NCI-H510A (cell line): Measurements from ENCODE around the gene MRM2.

Source experiments
- DNase-seq: peaks from one replicate; lab custom pipeline; 2025; lab: John Stamatoyannopoulos, UW

MRM2 gene

GRCh38 chr7:2222516-2222915, 19.5 kb downstream of the MRM2 start:
- no peak for DNase-seq

- DNase-seq = no peak
Observed at GRCh38 chr7:2220954-2221353, 21.1 kb downstream of the MRM2 start.

DNA sequence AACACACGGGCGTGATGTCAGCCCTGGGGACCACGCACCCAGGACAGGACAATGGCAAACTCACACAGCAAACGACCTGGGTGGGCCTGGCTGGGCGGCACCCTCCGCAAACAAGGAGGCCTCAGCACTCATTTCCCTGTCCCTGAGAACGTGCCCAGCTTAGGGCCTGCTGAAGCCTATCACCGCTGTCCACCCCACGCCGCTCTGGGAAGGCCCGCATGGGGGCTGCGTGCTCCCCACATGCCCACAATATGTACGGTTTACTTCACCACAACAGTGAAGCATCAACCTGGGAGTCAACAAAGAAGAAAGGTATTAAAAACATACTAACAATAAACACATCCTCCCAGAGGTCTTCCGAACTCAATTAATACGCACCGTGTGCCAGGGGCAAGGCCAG, 21.5 kb downstream of the MRM2 start:
- DNase-seq = no peak

DNA sequence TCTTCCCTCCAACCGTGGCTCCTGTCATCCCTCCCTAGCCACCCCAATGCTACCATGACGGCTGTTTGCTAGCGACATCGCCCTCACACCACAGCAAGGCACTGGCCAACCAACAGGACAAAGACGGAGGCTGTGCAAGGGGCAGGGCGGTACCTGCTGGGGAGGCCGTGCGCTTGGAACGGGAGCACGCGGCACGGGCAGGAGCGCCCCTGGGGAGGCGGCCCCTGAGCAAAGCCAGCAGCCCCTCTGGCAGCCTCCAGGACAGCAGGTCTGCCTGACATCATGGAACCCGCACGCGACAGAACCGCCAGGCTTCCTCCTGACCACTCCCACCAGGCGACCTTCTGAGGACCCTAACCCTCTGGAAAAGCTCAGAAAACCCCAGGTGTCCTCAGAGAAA, 22.0 kb downstream of the MRM2 start:
- DNase-seq = no peak

GRCh38 chr7:2219606-2220005, 22.4 kb downstream of the MRM2 start:
- DNase-seq = no peak

DNA sequence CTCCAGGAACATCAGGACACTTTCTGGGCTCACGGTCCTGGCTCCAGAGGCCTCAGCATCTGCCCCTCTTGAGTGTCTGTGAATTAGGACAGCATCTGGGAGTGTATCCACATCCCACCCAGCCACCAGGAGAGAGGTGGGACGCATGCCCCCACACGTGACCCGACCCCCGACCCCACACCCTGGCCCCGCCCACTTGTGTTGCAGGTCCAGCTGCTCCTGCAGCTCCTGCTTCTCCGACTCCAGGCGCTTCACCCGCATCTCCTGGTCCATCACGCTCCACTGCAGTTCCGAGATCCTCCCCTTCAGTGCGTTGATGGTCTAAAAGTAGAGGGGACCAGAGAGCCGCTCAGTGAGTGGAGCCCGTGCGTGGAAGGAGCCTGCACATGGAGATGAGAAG, 22.9 kb downstream of the MRM2 start:
- DNase-seq = no peak

GRCh38 chr7:2218444-2218785, 23.6 kb downstream of the MRM2 start:
- DNase-seq = no peak

DNA sequence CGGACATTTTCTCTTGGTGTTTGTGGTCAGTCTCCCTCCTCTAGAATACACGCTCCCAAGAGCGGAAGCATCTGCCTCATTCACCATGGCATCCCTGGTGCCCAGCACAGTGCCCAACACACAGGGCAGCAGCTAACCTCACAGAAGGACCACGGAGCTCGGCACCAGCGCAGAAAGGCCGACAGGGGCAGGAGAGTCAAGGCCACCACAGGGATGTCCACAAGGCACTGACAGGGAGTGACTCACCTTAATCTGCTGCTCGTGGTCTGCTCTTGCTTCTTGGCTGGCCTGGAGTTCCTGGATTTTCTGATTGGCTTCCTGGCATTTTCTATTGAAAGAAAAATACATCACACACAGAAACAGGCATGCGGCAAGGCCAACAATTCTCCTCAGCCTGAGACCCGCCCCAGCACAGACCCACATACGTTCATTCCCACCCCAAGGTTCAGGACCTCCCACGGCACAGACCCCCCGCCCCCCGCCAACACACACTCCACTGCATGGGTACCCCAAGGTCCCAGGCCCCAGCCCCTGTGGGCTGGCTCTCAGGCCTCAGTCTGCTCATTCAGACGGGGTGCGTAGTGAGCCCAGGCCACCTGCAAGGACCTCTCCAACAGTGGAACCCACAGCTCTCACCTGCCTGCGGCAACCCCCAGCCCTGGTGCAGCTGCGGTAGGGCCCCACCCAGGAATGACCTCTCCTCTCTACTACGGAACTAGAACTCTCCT, 24.1 kb downstream of the MRM2 start:
- DNase-seq = no peak

- DNase-seq = no peak
Observed at GRCh38 chr7:2217206-2217605, 24.8 kb downstream of the MRM2 start.

DNA sequence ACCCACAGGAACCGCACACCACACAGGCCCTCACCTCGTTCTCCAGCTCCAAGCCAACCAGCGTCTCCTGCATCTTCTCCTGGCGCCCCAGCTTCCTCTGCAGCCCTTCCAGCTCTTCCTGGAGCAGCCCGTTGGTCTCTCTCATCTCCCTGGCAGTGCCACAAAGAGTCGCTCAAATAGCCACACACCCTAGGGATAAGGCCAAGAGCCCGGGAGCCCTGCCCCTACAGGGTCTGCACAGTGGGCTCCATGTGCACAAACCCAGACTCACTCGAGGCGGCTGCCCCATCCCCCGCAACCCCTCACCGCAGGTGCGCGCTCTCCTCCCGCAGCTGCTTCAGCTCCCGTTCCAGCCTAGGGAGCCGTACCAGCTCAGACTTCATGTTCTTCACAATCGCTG, 26.2 kb downstream of the MRM2 start:
- no peak for DNase-seq

- DNase-seq = no peak
Observed at GRCh38 chr7:2214636-2215035, 27.4 kb downstream of the MRM2 start.

DNA sequence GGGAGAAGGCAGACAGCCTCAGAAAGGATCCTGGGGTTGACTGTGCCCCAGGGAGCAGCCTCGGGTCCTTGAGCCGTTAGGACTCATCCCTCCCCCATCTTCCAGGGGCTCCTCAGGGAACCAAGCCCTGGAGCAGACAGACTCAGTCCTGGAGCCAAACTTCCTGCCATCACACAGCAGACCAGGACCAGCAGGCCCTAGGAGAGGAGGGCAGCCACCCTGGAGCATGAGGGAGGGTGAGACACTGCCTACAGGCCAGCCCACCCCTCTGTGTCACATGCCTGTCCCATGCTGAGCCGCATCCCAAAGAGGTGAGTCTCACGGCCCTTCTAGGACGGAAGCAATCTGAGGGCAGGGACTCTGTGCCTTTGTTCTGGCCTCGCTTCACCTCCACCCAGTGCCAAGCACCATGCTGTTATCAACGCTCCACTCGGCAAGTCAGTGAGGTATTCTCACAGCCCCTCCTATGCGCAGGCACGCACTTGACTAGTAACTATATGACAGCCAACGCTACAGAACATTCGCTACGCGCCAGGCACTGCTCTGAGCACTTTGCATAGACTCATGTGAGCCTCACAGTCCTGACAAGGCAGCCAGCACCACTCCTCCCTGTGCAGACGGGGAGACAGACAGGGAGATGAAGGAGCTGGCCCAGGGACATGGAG, 28.3 kb downstream of the MRM2 start:
- no peak for DNase-seq

DNA sequence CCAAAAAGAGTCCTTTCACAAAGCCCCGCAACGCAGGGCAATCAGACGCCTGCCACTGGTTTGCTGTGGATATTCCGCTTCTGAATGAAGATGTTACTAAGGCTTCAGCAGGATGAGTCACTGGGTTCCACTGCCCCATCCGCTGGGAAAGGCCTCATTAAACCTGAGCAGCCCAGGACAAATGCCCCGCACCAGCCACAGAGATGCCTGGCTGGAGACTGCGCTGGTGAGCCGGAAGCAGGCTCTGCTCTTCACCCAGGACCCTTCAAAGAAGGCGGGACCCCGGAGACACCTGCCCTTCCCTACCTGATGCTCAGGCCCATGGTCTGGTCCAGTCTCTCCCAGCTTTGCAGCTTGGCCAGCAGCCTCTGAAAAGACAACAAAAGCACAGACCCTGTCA, 29.1 kb downstream of the MRM2 start:
- DNase-seq = no peak

DNA sequence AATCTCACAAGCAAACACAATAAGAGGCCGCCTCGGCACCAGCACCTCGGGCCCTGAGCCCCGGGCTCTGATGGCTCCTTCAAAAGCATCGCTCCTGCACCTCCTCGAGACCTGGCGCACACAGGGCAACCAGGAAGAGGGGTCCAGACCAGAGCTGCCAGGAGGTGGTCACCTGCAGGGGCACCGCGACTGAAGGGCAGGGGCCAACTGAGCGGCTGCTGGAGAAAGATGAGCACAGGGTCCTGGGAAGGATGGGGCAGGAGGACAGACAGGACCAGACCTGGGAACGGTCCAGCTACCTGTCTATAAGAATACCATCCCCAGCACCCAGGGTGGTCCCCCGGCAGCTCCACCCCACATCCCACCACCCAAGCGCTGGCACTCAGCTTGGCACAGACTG, 30.1 kb downstream of the MRM2 start:
- DNase-seq = no peak

DNA sequence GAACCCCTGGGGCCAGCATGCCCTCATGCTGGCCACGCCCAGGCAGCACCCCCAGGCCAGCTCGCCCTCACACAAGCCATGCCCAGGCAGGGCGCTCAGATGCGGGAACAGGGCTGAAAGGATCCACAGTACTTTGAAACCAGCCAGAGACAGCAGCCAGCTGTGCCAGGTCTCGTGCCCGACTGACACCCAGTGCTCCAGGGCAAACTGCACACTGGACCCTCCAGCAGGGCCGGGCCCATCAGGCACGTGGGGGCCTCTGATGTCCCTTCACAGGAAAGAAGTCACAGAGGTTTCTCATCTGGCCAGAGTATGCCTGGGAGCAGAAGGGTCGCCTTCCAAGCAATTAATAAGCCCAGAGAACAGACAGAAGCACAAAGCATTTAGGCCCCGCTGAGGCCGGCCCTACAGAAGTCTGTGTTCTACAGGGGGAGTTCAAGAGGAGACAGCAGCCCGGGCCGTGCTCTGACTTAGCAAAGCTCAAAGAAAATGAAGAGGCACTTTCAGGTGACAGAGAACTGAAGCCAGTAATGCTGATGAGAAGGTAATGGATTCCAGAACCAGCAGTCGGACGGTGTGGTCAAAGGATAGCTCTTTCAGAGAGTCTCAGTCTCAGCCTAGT, 30.6 kb downstream of the MRM2 start:
- no peak for DNase-seq

- no peak for DNase-seq
Observed at GRCh38 chr7:2210551-2211258, 31.3 kb downstream of the MRM2 start.

DNA sequence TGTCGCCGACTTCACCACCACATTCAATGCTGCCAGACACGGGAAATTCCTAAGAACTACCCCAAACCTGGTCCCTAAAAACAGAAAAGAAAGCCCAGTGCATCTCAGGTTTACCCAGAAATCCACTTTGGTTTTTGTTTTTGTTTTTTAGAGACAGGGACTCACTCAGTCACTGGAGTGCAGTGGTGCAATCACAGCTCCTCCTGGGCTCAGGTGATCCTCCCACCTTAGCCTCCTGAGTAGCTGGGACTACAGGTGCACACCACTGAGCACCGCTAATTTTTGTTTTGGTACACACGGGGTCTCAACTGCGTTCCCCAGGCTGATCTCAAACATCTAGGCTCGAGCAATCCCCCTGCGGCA, 32.1 kb downstream of the MRM2 start:
- no peak for DNase-seq

DNA sequence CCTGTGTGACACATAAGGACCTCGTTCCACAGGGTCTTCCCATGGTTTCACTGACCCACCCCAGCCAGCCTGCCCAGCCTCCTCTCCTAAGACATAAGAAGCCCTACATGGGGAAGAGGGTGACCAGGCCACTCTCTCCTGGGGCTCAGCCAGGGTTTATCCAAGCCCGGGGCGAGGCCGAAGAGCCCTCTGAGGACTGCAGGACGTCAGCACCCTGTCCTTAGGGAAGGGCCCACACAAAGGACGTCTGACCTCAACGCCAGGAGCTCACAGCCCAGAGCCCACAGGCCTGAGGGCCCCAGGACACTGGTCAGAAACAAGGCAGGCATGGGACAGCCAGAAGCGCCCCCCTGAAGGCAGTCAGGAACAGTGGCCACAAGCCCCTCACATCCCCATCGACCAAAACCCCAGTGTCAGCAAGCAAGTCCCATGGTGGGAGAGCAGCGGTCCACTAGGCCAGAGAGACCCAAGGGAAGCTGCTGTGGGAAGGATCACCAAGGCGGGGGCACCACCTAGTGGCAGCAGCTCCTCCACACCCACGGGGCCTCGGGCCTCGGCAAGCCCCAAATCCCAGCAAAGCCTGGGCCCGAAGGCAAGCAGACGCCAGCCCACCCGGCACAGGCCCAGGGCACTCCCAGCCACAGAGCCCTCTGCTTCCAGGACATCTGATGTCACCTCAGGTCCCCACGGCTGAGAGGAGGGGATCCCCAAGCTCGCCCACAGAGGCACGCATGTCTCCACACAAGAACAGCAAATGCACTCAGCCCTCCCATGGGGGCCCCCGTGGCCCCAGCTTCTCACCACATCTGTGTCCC, 32.7 kb downstream of the MRM2 start:
- peak; percentile 67 for DNase-seq

- no peak for DNase-seq
Observed at GRCh38 chr7:2208712-2209111, 33.3 kb downstream of the MRM2 start.

GRCh38 chr7:2205036-2205780, 36.8 kb downstream of the MRM2 start:
- DNase-seq = no peak

DNA sequence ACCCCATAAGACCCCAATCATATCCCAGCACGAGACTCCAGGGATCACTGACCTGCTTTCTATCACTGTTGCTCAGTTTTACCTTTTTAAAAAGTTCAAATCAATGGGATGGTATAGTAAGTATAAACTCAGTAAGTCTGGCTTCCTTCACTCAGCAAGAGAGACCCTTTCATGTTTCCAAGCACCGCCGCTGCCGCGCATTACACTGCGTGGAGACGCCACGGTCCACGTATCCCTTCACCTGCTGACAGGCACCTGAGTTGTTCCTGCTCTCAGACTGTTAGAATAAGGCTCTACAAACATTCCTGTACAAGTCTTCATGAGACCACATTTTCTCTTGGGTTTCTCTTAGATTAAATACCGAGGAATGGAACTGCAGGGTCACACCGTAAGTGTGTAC, 37.6 kb downstream of the MRM2 start:
- DNase-seq = no peak
